ENCODE measurements around the gene PNKD.

GRCh38 chr2:218296200-218296599 lies 25.9 kb downstream of the PNKD start:
- TF ChIP-seq, protein P1, sequence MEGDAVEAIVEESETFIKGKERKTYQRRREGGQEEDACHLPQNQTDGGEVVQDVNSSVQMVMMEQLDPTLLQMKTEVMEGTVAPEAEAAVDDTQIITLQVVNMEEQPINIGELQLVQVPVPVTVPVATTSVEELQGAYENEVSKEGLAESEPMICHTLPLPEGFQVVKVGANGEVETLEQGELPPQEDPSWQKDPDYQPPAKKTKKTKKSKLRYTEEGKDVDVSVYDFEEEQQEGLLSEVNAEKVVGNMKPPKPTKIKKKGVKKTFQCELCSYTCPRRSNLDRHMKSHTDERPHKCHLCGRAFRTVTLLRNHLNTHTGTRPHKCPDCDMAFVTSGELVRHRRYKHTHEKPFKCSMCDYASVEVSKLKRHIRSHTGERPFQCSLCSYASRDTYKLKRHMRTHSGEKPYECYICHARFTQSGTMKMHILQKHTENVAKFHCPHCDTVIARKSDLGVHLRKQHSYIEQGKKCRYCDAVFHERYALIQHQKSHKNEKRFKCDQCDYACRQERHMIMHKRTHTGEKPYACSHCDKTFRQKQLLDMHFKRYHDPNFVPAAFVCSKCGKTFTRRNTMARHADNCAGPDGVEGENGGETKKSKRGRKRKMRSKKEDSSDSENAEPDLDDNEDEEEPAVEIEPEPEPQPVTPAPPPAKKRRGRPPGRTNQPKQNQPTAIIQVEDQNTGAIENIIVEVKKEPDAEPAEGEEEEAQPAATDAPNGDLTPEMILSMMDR (IDR thresholded peaks at IDR 0.05 in 2 of 3, conservative IDR thresholded peaks at IDR 0.05 in 1 of 3; ENCODE audit: borderline replicate concordance in 1 of 3, insufficient read depth in 1 of 3, low read depth in 2 of 3, low read length in 2 of 3) = no peak
- TF ChIP-seq YY1 (IDR thresholded peaks at IDR 0.05; ENCODE audit: extremely low read depth, insufficient replicate concordance, low read depth, low read length) (no peak), SP1 (IDR thresholded peaks at IDR 0.05; ENCODE audit: low read depth) (no peak), ZFX (IDR thresholded peaks at IDR 0.05) (no peak), RAD21 (IDR thresholded peaks at IDR 0.05; ENCODE audit: low read depth) (no peak), FOSL1 (IDR thresholded peaks at IDR 0.05; ENCODE audit: low read depth) (no peak), EZH2 (IDR thresholded peaks at IDR 0.05) (no peak)
- TF ChIP-seq, protein P2, sequence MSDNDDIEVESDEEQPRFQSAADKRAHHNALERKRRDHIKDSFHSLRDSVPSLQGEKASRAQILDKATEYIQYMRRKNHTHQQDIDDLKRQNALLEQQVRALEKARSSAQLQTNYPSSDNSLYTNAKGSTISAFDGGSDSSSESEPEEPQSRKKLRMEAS (IDR thresholded peaks at IDR 0.05) = no peak
